Activated naive CD4-positive, alpha-beta T cell treated with anti-CD3 and anti-CD28 coated beads, Interleukin-2, amount 50 U/mL, for 24 hours (primary cell): ENCODE data around the gene MRAP2.
"Not testable (repeated sequence)": the region's sequence is repeated elsewhere in the genome, so short reads cannot be mapped to it uniquely, and the experiment has no call there.

Source experiments
- H3K27ac Mint-ChIP-seq: one replicate; pipeline ENCODE4 v1.8.0; 2021; ENCODE audit warnings: mild to moderate bottlenecking, mixed read lengths
- H3K27me3 Mint-ChIP-seq: one replicate; pipeline ENCODE4 v1.8.0; 2021; ENCODE audit warnings: mixed read lengths
- H3K36me3 Mint-ChIP-seq: one replicate; pipeline ENCODE4 v1.8.0; 2021; ENCODE audit warnings: mixed read lengths
- H3K4me1 Mint-ChIP-seq: one replicate; pipeline ENCODE4 v1.8.0; 2021; ENCODE audit warnings: mixed read lengths
- H3K4me3 Mint-ChIP-seq: one replicate; pipeline ENCODE4 v1.8.0; 2021; ENCODE audit warnings: mild to moderate bottlenecking, mixed read lengths
- H3K9me3 Mint-ChIP-seq: one replicate; pipeline ENCODE4 v1.8.0; 2021; ENCODE audit warnings: mixed read lengths

MRAP2 gene

GRCh38 chr6:84082689-84083265 lies 49.2 kb downstream of the MRAP2 start:
- peaks cover 13% of the 10 kb centered on the region for H3K27me3 Mint-ChIP-seq
- peaks cover 10% of the 10 kb centered on the region for H3K9me3 Mint-ChIP-seq
- H3K27ac Mint-ChIP-seq: no peak overlapping the region
- no peaks in the 10 kb centered on the region for H3K36me3 Mint-ChIP-seq
- no peaks in the 10 kb centered on the region for H3K4me1 Mint-ChIP-seq
- no peak overlapping the region for H3K4me3 Mint-ChIP-seq

- H3K4me3 Mint-ChIP-seq, H3K4me1 Mint-ChIP-seq, H3K9me3 Mint-ChIP-seq, H3K36me3 Mint-ChIP-seq, H3K27ac Mint-ChIP-seq, H3K27me3 Mint-ChIP-seq: not testable (repeated sequence)
Observed at GRCh38 chr6:84084705-84085104, 51.1 kb downstream of the MRAP2 start.

- H3K27ac Mint-ChIP-seq: no peak overlapping the region
- H3K4me1 Mint-ChIP-seq: no peaks in the 10 kb centered on the region
Observed at GRCh38 chr6:84086056-84086455, 52.5 kb downstream of the MRAP2 start.

GRCh38 chr6:84086545-84087429 lies 53.2 kb downstream of the MRAP2 start:
- H3K9me3 Mint-ChIP-seq: no peaks in the 10 kb centered on the region
- no peak overlapping the region for H3K4me3 Mint-ChIP-seq
- no peaks in the 10 kb centered on the region for H3K4me1 Mint-ChIP-seq
- peaks cover 9% of the 10 kb centered on the region for H3K27me3 Mint-ChIP-seq
- H3K27ac Mint-ChIP-seq: no peak overlapping the region
- H3K36me3 Mint-ChIP-seq: no peaks in the 10 kb centered on the region

More at GRCh38 chr6:84086056-84086455, 52.5 kb downstream of the MRAP2 start:
- H3K9me3 Mint-ChIP-seq: no peaks in the 10 kb centered on the region
- H3K36me3 Mint-ChIP-seq: no peaks in the 10 kb centered on the region
- H3K4me3 Mint-ChIP-seq: no peak overlapping the region
- peaks cover 9% of the 10 kb centered on the region for H3K27me3 Mint-ChIP-seq

- H3K4me3 Mint-ChIP-seq: no peak overlapping the region
- peaks cover 14% of the 10 kb centered on the region for H3K27me3 Mint-ChIP-seq
- H3K9me3 Mint-ChIP-seq: no peaks in the 10 kb centered on the region
- H3K27ac Mint-ChIP-seq: no peak overlapping the region
- H3K4me1 Mint-ChIP-seq: no peaks in the 10 kb centered on the region
- H3K36me3 Mint-ChIP-seq: no peaks in the 10 kb centered on the region
Observed at GRCh38 chr6:84089081-84089480, 55.5 kb downstream of the MRAP2 start.

GRCh38 chr6:84089552-84089951 lies 56.0 kb downstream of the MRAP2 start:
- H3K4me1 Mint-ChIP-seq: no peaks in the 10 kb centered on the region
- no peaks in the 10 kb centered on the region for H3K9me3 Mint-ChIP-seq
- no peak overlapping the region for H3K27ac Mint-ChIP-seq
- no peak overlapping the region for H3K4me3 Mint-ChIP-seq
- peaks cover 13% of the 10 kb centered on the region for H3K27me3 Mint-ChIP-seq
- no peaks in the 10 kb centered on the region for H3K36me3 Mint-ChIP-seq

GRCh38 chr6:84093441-84094435 lies 60.2 kb downstream of the MRAP2 start:
- Mint-ChIP-seq H3K36me3 (no peaks in the 10 kb centered on the region), H3K27me3 (peaks cover 6% of the 10 kb centered on the region), H3K27ac (no peak overlapping the region), H3K4me3 (no peak overlapping the region), H3K9me3 (no peaks in the 10 kb centered on the region), H3K4me1 (no peaks in the 10 kb centered on the region)

- H3K27me3 Mint-ChIP-seq: peaks cover 6% of the 10 kb centered on the region
- H3K4me1 Mint-ChIP-seq: no peaks in the 10 kb centered on the region
- no peak overlapping the region for H3K4me3 Mint-ChIP-seq
- no peaks in the 10 kb centered on the region for H3K36me3 Mint-ChIP-seq
- H3K27ac Mint-ChIP-seq: no peak overlapping the region
- H3K9me3 Mint-ChIP-seq: no peaks in the 10 kb centered on the region
Observed at GRCh38 chr6:84095156-84095555, 61.6 kb downstream of the MRAP2 start.

- Mint-ChIP-seq H3K4me3 (no peak overlapping the region), H3K4me1 (no peaks in the 10 kb centered on the region), H3K27ac (no peak overlapping the region), H3K27me3 (peaks cover 9% of the 10 kb centered on the region), H3K36me3 (no peaks in the 10 kb centered on the region), H3K9me3 (peaks cover 5% of the 10 kb centered on the region)
Observed at GRCh38 chr6:84103029-84103428, 69.5 kb downstream of the MRAP2 start.

- not testable (repeated sequence) for H3K4me3 Mint-ChIP-seq, H3K27me3 Mint-ChIP-seq, H3K4me1 Mint-ChIP-seq, H3K27ac Mint-ChIP-seq, H3K9me3 Mint-ChIP-seq, H3K36me3 Mint-ChIP-seq
Observed at GRCh38 chr6:84105215-84105924, 71.8 kb downstream of the MRAP2 start.

- H3K9me3 Mint-ChIP-seq: no peaks in the 10 kb centered on the region
- H3K4me3 Mint-ChIP-seq: no peak overlapping the region
- no peak overlapping the region for H3K27ac Mint-ChIP-seq
- H3K27me3 Mint-ChIP-seq: peaks cover 5% of the 10 kb centered on the region
- H3K36me3 Mint-ChIP-seq: no peaks in the 10 kb centered on the region
- H3K4me1 Mint-ChIP-seq: no peaks in the 10 kb centered on the region
Observed at GRCh38 chr6:84107495-84107894, 73.9 kb downstream of the MRAP2 start.

- Mint-ChIP-seq H3K9me3 (peaks cover 15% of the 10 kb centered on the region), H3K27me3 (peaks cover 10% of the 10 kb centered on the region)
- H3K36me3 Mint-ChIP-seq, H3K27ac Mint-ChIP-seq, H3K4me3 Mint-ChIP-seq, H3K4me1 Mint-ChIP-seq: not testable (repeated sequence)
Observed at GRCh38 chr6:84111351-84111750, 77.8 kb downstream of the MRAP2 start.

GRCh38 chr6:84114933-84115594 lies 81.5 kb downstream of the MRAP2 start:
- H3K36me3 Mint-ChIP-seq, H3K4me3 Mint-ChIP-seq, H3K27ac Mint-ChIP-seq, H3K4me1 Mint-ChIP-seq: not testable (repeated sequence)
- Mint-ChIP-seq H3K9me3 (peaks cover 23% of the 10 kb centered on the region), H3K27me3 (peaks cover 10% of the 10 kb centered on the region)

GRCh38 chr6:84118191-84118590 lies 84.6 kb downstream of the MRAP2 start:
- no peak overlapping the region for H3K4me3 Mint-ChIP-seq
- peaks cover 10% of the 10 kb centered on the region for H3K27me3 Mint-ChIP-seq
- H3K36me3 Mint-ChIP-seq: peaks cover 12% of the 10 kb centered on the region
- H3K27ac Mint-ChIP-seq: no peak overlapping the region
- no peaks in the 10 kb centered on the region for H3K4me1 Mint-ChIP-seq
- peaks cover 27% of the 10 kb centered on the region for H3K9me3 Mint-ChIP-seq

GRCh38 chr6:84119277-84119676 lies 85.7 kb downstream of the MRAP2 start:
- Mint-ChIP-seq H3K9me3 (peaks cover 23% of the 10 kb centered on the region), H3K27ac (no peak overlapping the region), H3K27me3 (peaks cover 7% of the 10 kb centered on the region), H3K4me3 (no peak overlapping the region), H3K4me1 (no peaks in the 10 kb centered on the region), H3K36me3 (peaks cover 22% of the 10 kb centered on the region)
